Measurements from ENCODE around the gene FTSJ1.

GRCh38 chrX:48490661-48491060 lies 14.7 kb downstream of the FTSJ1 start:
- TF ChIP-seq CTCF (conservative IDR thresholded peaks at IDR 0.05; ENCODE audit: low read depth in 2 of 2): no peak
- TF ChIP-seq EZH2 (IDR thresholded peaks at IDR 0.05; ENCODE audit: low read depth, unreplicated experiment): no peak
- TF ChIP-seq POLR2AphosphoS5 (IDR thresholded peaks at IDR 0.05; ENCODE audit: low read depth): no peak
- no peak for TF ChIP-seq REST (IDR thresholded peaks at IDR 0.05; ENCODE audit: unreplicated experiment)
- no peak for TF ChIP-seq EZH2phosphoT487 (IDR thresholded peaks at IDR 0.05; ENCODE audit: unreplicated experiment)
- no peak for TF ChIP-seq CREB1 (CRISPR knock-in tag; IDR thresholded peaks at IDR 0.05; ENCODE audit: low read depth)
- TF ChIP-seq ZNF114 (CRISPR knock-in tag; IDR thresholded peaks at IDR 0.05): no peak
- no peak for TF ChIP-seq STAT1 (IDR thresholded peaks at IDR 0.05; ENCODE audit: unreplicated experiment)
- no peak for TF ChIP-seq ETS1 (IDR thresholded peaks at IDR 0.05)
- TF ChIP-seq ZNF462 (CRISPR knock-in tag; IDR thresholded peaks at IDR 0.05): no peak
- TF ChIP-seq JUNB (IDR thresholded peaks at IDR 0.05; ENCODE audit: unreplicated experiment): no peak
- no peak for TF ChIP-seq NANOG (IDR thresholded peaks at IDR 0.05; ENCODE audit: borderline replicate concordance)
